Mesendoderm (in vitro differentiated cells): Measurements from ENCODE around the gene ARHGEF6.

Source experiments
- DNase-seq: peaks from one replicate; pipeline ENCODE4 v3.0.0; 2013
- H2AK5ac ChIP-seq: 2 replicates; pipeline ENCODE4 v1.6.1; 2013; ENCODE audit warnings: low read length, inconsistent platforms
- H2BK120ac ChIP-seq: 2 replicates; pipeline ENCODE4 v1.6.1; 2013; ENCODE audit warnings: low read depth, mild to moderate bottlenecking, low read length, moderate library complexity, mixed read lengths
- H2BK15ac ChIP-seq: replicated peaks from 2 replicates; pipeline ENCODE4 v1.6.1; 2013; ENCODE audit warnings: low read depth, mild to moderate bottlenecking, moderate library complexity
- H2BK5ac ChIP-seq: 2 replicates; pipeline ENCODE4 v1.6.1; 2013; ENCODE audit warnings: low read length, inconsistent platforms
- H3K18ac ChIP-seq: 2 replicates; pipeline ENCODE4 v1.6.1; 2013; ENCODE audit warnings: mild to moderate bottlenecking, low read length, mixed read lengths
- H3K23ac ChIP-seq: one replicate; pipeline ENCODE4 v1.6.1; 2013; ENCODE audit warnings: low read length
- H3K27ac ChIP-seq: 2 replicates; pipeline ENCODE4 v1.5.1; 2013; ENCODE audit warnings: low read depth, mild to moderate bottlenecking, inconsistent platforms, low read length, moderate library complexity
- H3K27me3 ChIP-seq: 2 replicates; pipeline ENCODE4 v1.6.1; 2013; ENCODE audit warnings: low read length, control low read depth, mild to moderate bottlenecking, inconsistent platforms; ENCODE audit not compliant: insufficient read depth, poor library complexity
- H3K36me3 ChIP-seq: 2 replicates; pipeline ENCODE4 v1.6.1; 2013; ENCODE audit warnings: low read length, inconsistent platforms; ENCODE audit not compliant: control insufficient read depth, insufficient read depth
- H3K4ac ChIP-seq: one replicate; pipeline ENCODE4 v1.6.1; 2013; ENCODE audit warnings: low read depth, mild to moderate bottlenecking, low read length, moderate library complexity
- H3K4me1 ChIP-seq: 2 replicates; pipeline ENCODE4 v1.6.1; 2013; ENCODE audit warnings: low read depth, low read length, inconsistent platforms; ENCODE audit not compliant: control insufficient read depth
- H3K4me2 ChIP-seq: 2 replicates; pipeline ENCODE4 v1.6.1; 2013; ENCODE audit warnings: low read length
- H3K4me3 ChIP-seq: 2 replicates; pipeline ENCODE4 v1.5.1; 2013; ENCODE audit warnings: mild to moderate bottlenecking, low read length
- H3K56ac ChIP-seq: one replicate; pipeline ENCODE4 v1.6.1; 2013; ENCODE audit warnings: low read length
- H3K79me1 ChIP-seq: 2 replicates; pipeline ENCODE4 v1.6.1; 2013; ENCODE audit warnings: low read length, inconsistent platforms
- H3K79me2 ChIP-seq: 2 replicates; pipeline ENCODE4 v1.6.1; 2013; ENCODE audit warnings: mild to moderate bottlenecking, low read length; ENCODE audit not compliant: control insufficient read depth, insufficient read depth
- H3K9ac ChIP-seq: 2 replicates; pipeline ENCODE4 v1.6.1; 2013; ENCODE audit warnings: low read length, inconsistent platforms
- H4K5ac ChIP-seq: one replicate; pipeline ENCODE4 v1.6.1; 2013; ENCODE audit warnings: low read length
- H4K8ac ChIP-seq: one replicate; pipeline ENCODE4 v1.6.1; 2013; ENCODE audit warnings: low read depth, mild to moderate bottlenecking, control low read depth, low read length, moderate library complexity
- WGBS: extraction: QIAGEN DNeasy Blood & Tissue Kit; methylation state at CpG from one replicate; pipeline ENCODE4 v1.1.7; 2013; ENCODE audit warnings: low lambda C conversion rate, missing lambda C conversion rate; ENCODE audit not compliant: insufficient coverage; ENCODE audit errors: extremely low coverage; 5-methylcytosine and 5-hydroxymethylcytosine counted together

The ARHGEF6 gene

DNA sequence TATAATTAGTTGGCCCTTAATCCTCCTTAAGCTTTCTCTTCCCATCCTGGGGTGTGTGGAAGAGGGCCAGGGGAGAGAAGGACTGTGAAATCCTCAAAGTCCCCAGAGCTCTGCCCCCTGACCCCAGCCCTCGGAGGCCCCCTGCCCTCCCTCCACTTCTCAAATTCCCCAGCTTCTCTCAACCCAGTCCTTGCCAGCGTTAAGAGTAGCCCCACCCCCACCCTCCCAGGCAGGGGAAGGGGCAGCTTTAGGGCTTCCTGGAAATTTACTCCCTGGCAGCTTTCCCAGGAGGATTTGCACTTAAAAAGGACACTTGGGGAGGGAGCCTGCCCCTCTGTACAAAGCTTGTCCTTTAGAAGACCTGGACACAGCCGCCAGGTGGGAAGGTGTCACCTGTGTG is 144.6 kb downstream of the ARHGEF6 start:
- Histone ChIP-seq H3K9ac (no peak overlapping the region), H3K23ac (no peak overlapping the region), H3K4me3 (no peak overlapping the region), H2AK5ac (no peak overlapping the region), H3K4ac (no peak overlapping the region), H3K79me2 (no peaks in the 10 kb centered on the region), H3K4me1 (no peaks in the 10 kb centered on the region), H3K36me3 (no peaks in the 10 kb centered on the region), H3K18ac (peak overlapping the region; percentile 39), H2BK120ac (no peak overlapping the region), H2BK15ac (no peak overlapping the region), H3K79me1 (no peaks in the 10 kb centered on the region), H3K56ac (no peak overlapping the region), H4K5ac (no peak overlapping the region), H4K8ac (no peak overlapping the region), H2BK5ac (no peak overlapping the region), H3K27me3 (no peaks in the 10 kb centered on the region), H3K4me2 (no peak overlapping the region), H3K27ac (no peak overlapping the region)
- peak; percentile 50 for DNase-seq
- no CpG with 5 or more reads among the region's 3 CpGs for WGBS

DNA sequence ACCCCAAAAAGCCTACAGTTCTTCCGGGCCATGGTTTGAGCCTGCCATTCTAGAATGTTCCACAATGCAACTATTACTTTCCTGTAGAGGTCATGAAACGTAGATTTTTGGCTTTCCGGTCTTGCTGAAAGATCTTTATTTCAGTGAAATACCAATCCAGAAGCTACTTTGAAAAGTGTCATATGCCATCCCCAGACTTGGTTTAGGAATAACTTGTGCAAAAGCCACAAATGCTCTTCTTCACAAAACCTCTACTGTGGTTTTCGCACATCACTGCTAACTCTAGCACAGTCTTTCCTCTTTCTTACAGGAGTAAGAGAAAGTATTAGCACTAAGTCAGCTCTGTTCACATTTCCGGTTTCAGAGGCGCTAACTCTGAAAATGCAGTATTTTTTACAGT is 145.5 kb downstream of the ARHGEF6 start:
- Histone ChIP-seq H3K18ac (no peak overlapping the region), H3K4ac (no peak overlapping the region), H3K27ac (no peak overlapping the region), H2BK5ac (no peak overlapping the region), H2AK5ac (no peak overlapping the region), H3K36me3 (no peaks in the 10 kb centered on the region), H4K8ac (no peak overlapping the region), H3K23ac (no peak overlapping the region), H3K4me2 (no peak overlapping the region), H4K5ac (no peak overlapping the region), H3K4me1 (no peaks in the 10 kb centered on the region), H3K79me1 (no peaks in the 10 kb centered on the region), H3K27me3 (no peaks in the 10 kb centered on the region), H3K56ac (no peak overlapping the region), H3K79me2 (no peaks in the 10 kb centered on the region), H2BK120ac (no peak overlapping the region), H3K9ac (no peak overlapping the region), H3K4me3 (no peak overlapping the region), H2BK15ac (no peak overlapping the region)
- no peak for DNase-seq
- WGBS: no CpG with 5 or more reads among the region's 6 CpGs

- H3K79me2 ChIP-seq: no peaks in the 10 kb centered on the region
- H3K4me3 ChIP-seq: no peak overlapping the region
- no peaks in the 10 kb centered on the region for H3K79me1 ChIP-seq
- H2BK5ac ChIP-seq: no peak overlapping the region
- DNase-seq: no peak
- H2AK5ac ChIP-seq: no peak overlapping the region
- no CpG with 5 or more reads among the region's 1 CpG for WGBS
- H4K5ac ChIP-seq: no peak overlapping the region
- H2BK15ac ChIP-seq: no peak overlapping the region
- no peak overlapping the region for H3K9ac ChIP-seq
- no peak overlapping the region for H3K4me2 ChIP-seq
- no peak overlapping the region for H3K56ac ChIP-seq
- H3K4ac ChIP-seq: no peak overlapping the region
- no peak overlapping the region for H4K8ac ChIP-seq
- H3K27ac ChIP-seq: no peak overlapping the region
- H3K23ac ChIP-seq: no peak overlapping the region
- no peaks in the 10 kb centered on the region for H3K36me3 ChIP-seq
- H3K18ac ChIP-seq: no peak overlapping the region
- no peaks in the 10 kb centered on the region for H3K27me3 ChIP-seq
- H2BK120ac ChIP-seq: no peak overlapping the region
- no peaks in the 10 kb centered on the region for H3K4me1 ChIP-seq
Observed at GRCh38 chrX:136630881-136631280, 149.9 kb downstream of the ARHGEF6 start.

GRCh38 chrX:136629084-136629750 is 151.5 kb downstream of the ARHGEF6 start:
- Histone ChIP-seq H3K56ac (no peak overlapping the region), H2BK5ac (no peak overlapping the region), H4K5ac (no peak overlapping the region), H3K4ac (no peak overlapping the region), H3K23ac (no peak overlapping the region), H3K18ac (no peak overlapping the region), H3K4me2 (no peak overlapping the region), H3K27ac (no peak overlapping the region), H2BK120ac (no peak overlapping the region), H3K79me2 (no peaks in the 10 kb centered on the region), H3K9ac (no peak overlapping the region), H3K27me3 (no peaks in the 10 kb centered on the region), H3K79me1 (no peaks in the 10 kb centered on the region), H2AK5ac (no peak overlapping the region), H4K8ac (no peak overlapping the region), H3K4me3 (no peak overlapping the region), H3K4me1 (no peaks in the 10 kb centered on the region), H3K36me3 (no peaks in the 10 kb centered on the region), H2BK15ac (no peak overlapping the region)
- no peak for DNase-seq
- no CpG with 5 or more reads among the region's 6 CpGs for WGBS

- Histone ChIP-seq H2BK5ac (no peak overlapping the region), H3K79me2 (no peaks in the 10 kb centered on the region)
Observed at GRCh38 chrX:136627409-136627808, 153.3 kb downstream of the ARHGEF6 start.

GRCh38 chrX:136626891-136627290 is 153.8 kb downstream of the ARHGEF6 start:
- Histone ChIP-seq H3K18ac (no peak overlapping the region), H3K79me1 (no peaks in the 10 kb centered on the region), H3K4me2 (no peak overlapping the region), H3K36me3 (no peaks in the 10 kb centered on the region), H3K4me1 (no peaks in the 10 kb centered on the region), H3K56ac (no peak overlapping the region), H3K4ac (no peak overlapping the region), H3K4me3 (no peak overlapping the region), H3K23ac (no peak overlapping the region), H2BK120ac (no peak overlapping the region), H3K27me3 (no peaks in the 10 kb centered on the region), H2BK15ac (no peak overlapping the region), H2AK5ac (no peak overlapping the region), H4K8ac (no peak overlapping the region), H3K27ac (no peak overlapping the region), H4K5ac (no peak overlapping the region), H3K9ac (no peak overlapping the region), H3K79me2 (no peaks in the 10 kb centered on the region), H2BK5ac (no peak overlapping the region)
- DNase-seq: no peak
- no CpG with 5 or more reads among the region's 1 CpG for WGBS

More at GRCh38 chrX:136627409-136627808, 153.3 kb downstream of the ARHGEF6 start:
- Histone ChIP-seq H3K36me3 (no peaks in the 10 kb centered on the region), H3K4me3 (no peak overlapping the region), H3K27ac (no peak overlapping the region), H3K56ac (no peak overlapping the region), H3K4me2 (no peak overlapping the region), H3K4me1 (no peaks in the 10 kb centered on the region), H3K79me1 (no peaks in the 10 kb centered on the region), H2AK5ac (no peak overlapping the region), H2BK15ac (no peak overlapping the region), H2BK120ac (no peak overlapping the region), H3K27me3 (no peaks in the 10 kb centered on the region), H3K9ac (no peak overlapping the region), H4K8ac (no peak overlapping the region), H3K4ac (no peak overlapping the region), H4K5ac (no peak overlapping the region), H3K18ac (no peak overlapping the region), H3K23ac (no peak overlapping the region)
- no peak for DNase-seq
- no CpG with 5 or more reads among the region's 4 CpGs for WGBS
